Right ventricle myocardium superior (tissue), 1 donor: Measurements from ENCODE around the gene CEMIP2. TPM values are rescaled to one million over a fixed set of nuclear protein-coding genes. Genes with fewer than 3 reads are reported as not detected.
A peak's percentile ranks its signal among the peaks of the same experiment; 100 is the strongest.

ENCODE experiments used
- ATAC-seq: fragments of 200-7000 bp; cut with Tn5 transposase; one replicate; pipeline ENCODE4 v1.9.1; 2020; ENCODE audit warnings: mild to moderate bottlenecking; ENCODE audit not compliant: poor library complexity
- DNase-seq: peaks from one replicate; pipeline ENCODE4 v3.0.0-alpha.2; 2020
- intact Hi-C: fragments of 100-400 bp; cut with DNase I; formaldehyde crosslinking; loops from one replicate; pipeline ENCODE4 v1.11.2; 2022
- total RNA-seq: library from RNA; stranded (reverse); fragmentation: NEBNext Ultra II Directional; extraction: Animal tissue kit (Norgen Biotek cat#: 25700); gene quantifications from one replicate; pipeline ENCODE4 v1.2.1, GENCODE V29; 2021
- donor health status: DM: no; HTN: yes; CAD: no; lungs with severe emphysema.

CEMIP2 gene
- total RNA-seq, 1 donor from 2014 or later: 7.9 TPM

- intact Hi-C loops: no loop called here
- DNase-seq (no peak), ATAC-seq (no peak)
These were observed 130.9 kb downstream of the CEMIP2 start for GRCh38 chr9:71637375-71637774.

GRCh38 chr9:71636143-71636839, 132.0 kb downstream of the CEMIP2 start:
- intact Hi-C loops: no loop called here
- DNase-seq: peak; percentile 37
- no peak for ATAC-seq

GRCh38 chr9:71634752-71635151, 133.6 kb downstream of the CEMIP2 start:
- DNase-seq: no peak
- ATAC-seq: no peak
- intact Hi-C loops: no loop called here

Other genes starting within 250 kb of the CEMIP2 start
- 10.8 TPM for gene ABHD17B, start 142.7 kb upstream of the CEMIP2 start, total RNA-seq
- 7.1 TPM for gene C9orf85, start 143.1 kb upstream of the CEMIP2 start, total RNA-seq